ENCODE results near the gene ISL1.

Gene ISL1

DNA sequence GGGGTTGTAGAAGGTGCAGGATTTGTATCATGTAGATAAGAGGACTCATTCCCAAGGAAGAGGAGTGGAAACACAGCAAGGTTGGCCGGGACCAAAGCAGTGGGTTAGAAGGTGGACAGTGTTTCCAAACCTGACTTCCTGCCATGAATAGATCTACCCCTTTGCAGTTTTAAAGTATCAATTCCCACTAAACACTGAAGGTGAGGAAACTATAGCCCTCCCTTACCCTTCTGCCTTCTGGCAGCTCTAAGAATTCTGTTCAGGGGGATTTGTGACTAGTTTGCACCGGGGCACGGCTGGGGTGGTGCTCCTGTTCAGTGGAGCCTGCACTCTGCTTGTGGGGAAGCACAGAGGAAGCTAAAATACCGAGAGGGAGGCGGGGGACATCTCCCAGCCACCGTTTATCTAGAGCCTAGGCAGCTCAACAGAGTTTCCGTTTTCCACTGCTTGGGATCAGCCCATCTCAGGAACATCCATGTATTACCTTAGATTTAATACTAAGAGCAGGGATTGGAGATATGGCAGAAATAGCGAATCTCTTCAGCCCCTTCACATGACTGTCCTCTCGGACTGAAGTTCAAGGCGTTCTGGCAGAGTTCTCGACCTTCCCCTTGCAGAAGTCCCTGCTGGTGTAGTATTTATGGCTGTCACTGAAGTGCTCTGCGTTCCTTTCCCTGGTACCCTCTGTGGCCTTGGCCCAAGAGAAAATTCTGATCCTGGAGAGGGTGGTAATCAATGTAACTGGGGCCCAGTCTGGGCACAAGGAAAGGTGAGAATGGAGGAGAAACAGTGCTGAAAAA, 5.4 kb downstream of the ISL1 start:
- TF ChIP-seq, protein P1, sequence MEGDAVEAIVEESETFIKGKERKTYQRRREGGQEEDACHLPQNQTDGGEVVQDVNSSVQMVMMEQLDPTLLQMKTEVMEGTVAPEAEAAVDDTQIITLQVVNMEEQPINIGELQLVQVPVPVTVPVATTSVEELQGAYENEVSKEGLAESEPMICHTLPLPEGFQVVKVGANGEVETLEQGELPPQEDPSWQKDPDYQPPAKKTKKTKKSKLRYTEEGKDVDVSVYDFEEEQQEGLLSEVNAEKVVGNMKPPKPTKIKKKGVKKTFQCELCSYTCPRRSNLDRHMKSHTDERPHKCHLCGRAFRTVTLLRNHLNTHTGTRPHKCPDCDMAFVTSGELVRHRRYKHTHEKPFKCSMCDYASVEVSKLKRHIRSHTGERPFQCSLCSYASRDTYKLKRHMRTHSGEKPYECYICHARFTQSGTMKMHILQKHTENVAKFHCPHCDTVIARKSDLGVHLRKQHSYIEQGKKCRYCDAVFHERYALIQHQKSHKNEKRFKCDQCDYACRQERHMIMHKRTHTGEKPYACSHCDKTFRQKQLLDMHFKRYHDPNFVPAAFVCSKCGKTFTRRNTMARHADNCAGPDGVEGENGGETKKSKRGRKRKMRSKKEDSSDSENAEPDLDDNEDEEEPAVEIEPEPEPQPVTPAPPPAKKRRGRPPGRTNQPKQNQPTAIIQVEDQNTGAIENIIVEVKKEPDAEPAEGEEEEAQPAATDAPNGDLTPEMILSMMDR (IDR thresholded peaks at IDR 0.05), result no peak

DNA sequence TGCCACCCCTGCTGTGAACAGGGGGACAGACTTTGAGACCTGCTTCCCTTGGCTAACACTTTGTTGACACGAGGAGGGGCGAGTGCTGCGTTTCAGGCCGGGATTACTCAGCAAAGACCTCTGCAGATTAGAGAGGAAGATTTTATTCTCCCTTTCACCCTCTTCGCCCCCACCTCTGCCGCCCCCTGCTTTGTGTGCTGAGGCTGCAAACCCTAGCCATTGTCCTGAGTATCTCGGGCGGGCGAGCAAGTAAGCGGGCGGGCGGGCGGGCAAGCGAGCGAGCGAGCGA, 6.0 kb downstream of the ISL1 start:
- TF ChIP-seq, protein P1 (IDR thresholded peaks at IDR 0.05), result no peak

DNA sequence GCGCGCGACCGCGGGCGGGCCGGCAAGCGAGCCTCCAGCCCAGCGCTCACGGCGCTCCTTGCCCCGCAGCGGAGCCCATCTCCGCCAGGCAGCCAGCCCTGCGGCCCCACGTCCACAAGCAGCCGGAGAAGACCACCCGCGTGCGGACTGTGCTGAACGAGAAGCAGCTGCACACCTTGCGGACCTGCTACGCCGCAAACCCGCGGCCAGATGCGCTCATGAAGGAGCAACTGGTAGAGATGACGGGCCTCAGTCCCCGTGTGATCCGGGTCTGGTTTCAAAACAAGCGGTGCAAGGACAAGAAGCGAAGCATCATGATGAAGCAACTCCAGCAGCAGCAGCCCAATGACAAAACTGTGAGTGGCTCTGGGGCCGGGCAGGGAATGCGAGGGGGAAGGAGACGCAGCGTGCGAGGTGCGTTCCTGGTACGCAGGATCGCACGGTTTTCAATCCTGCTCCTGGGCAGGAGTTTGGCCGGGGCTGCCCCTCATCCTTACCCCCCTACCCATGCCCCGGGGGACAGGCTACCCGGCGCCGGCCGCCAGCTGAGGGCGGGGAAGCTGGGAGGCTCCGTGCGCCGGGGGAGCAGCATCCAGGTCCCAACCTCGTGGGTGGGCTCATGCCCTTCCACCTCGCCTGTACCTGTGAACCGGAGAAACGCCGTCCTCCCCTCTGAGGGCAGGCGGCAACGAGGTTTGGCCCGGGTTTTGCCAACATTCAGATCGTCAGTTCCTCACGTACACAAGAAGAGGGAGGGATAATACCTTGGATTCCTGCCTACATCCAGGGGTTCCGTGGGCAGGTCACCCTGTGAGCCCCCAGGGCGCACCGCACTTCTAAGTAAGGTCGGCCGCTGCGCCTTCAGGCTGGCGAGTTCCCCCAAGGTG, 6.6 kb downstream of the ISL1 start:
- TF ChIP-seq, protein P1 (IDR thresholded peaks at IDR 0.05), result no peak

DNA sequence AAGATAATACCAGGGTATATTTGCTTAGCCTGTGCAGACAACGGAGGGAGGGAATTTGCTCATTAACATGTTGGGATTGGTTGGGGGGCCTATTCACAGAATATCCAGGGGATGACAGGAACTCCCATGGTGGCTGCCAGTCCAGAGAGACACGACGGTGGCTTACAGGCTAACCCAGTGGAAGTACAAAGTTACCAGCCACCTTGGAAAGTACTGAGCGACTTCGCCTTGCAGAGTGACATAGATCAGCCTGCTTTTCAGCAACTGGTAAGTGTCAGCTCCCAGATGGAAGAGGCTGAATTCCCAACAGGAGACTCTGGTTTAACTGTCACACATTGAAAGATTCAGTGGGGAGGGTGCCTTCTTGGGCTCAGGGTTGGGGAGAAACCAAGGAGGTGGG, 7.9 kb downstream of the ISL1 start:
- TF ChIP-seq, protein P1 (IDR thresholded peaks at IDR 0.05), result no peak

DNA sequence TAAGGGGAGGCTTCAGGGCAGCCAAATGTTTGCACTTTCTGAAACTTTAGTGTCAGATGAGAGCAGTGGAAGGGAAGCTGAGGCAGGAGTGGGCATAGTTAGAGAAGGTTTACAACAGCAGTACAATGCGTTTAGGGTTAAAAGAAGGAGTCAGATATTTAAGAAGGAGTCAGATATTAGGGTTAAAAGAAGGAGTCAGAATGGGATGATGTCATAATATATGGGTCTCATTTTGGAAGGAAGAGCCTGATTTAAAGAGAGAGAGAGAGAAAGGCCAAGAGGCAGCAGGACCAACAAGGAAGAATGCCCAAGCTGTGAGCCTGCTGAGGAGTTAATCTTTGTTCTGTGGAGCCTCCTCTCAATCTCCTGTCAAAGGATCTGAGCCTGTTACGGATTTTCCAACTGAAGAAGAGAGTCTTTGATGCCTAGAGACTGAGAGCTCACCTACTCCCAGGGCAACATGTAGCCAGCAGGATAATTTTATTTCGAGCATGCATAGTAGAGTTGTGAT, 9.5 kb downstream of the ISL1 start:
- TF ChIP-seq, protein P1 (IDR thresholded peaks at IDR 0.05), result no peak

DNA sequence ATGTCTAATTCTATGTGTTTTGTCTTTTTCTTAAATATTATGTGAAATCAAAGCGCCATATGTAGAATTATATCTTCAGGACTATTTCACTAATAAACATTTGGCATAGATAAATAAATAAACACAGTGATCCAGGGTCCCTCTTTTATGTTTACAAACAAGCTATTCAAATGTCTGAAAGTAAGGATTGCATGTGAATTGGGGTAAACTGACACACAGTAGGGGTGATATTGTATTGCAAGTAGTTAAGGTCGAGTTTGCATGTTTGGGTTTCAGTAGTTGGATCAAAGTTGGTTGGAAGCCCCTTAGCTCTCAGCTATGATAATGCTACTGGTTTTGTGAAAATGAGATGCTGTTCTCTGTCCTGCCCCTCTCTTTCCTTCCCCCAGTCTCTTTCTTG, 11.4 kb downstream of the ISL1 start:
- TF ChIP-seq, protein P1 (IDR thresholded peaks at IDR 0.05), result no peak

DNA sequence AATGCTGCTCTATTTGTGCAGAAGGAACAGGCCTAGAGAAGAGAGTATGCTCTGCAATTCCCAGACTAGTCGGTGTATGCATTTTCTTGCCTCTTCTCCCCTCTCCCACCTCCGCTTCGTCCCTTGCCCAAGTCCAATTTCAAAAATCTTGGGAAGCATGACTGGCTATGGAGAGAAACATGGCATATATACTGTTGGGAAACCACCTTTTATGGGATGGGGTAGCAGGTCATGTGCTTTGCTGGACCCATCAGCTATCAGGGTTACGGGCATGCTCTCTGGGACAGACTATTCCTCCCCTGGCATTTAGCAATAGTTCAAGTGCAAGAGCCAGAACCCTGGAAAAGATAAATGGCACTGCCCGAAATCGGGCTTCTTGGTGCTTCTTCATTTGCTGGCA, 12.0 kb downstream of the ISL1 start:
- TF ChIP-seq, protein P1 (IDR thresholded peaks at IDR 0.05), result no peak

Measured in LNCAP (cell line).